GM18498 (cell line): ENCODE results near the gene ARL16.

ENCODE experiments used
- ATAC-seq: cut with Tn5 transposase; IDR thresholded peaks from one replicate; pipeline ENCODE4 v1.9.1; 2021; ENCODE audit warnings: mild to moderate bottlenecking, moderate library complexity; ENCODE audit not compliant: unreplicated experiment

ARL16 gene

DNA sequence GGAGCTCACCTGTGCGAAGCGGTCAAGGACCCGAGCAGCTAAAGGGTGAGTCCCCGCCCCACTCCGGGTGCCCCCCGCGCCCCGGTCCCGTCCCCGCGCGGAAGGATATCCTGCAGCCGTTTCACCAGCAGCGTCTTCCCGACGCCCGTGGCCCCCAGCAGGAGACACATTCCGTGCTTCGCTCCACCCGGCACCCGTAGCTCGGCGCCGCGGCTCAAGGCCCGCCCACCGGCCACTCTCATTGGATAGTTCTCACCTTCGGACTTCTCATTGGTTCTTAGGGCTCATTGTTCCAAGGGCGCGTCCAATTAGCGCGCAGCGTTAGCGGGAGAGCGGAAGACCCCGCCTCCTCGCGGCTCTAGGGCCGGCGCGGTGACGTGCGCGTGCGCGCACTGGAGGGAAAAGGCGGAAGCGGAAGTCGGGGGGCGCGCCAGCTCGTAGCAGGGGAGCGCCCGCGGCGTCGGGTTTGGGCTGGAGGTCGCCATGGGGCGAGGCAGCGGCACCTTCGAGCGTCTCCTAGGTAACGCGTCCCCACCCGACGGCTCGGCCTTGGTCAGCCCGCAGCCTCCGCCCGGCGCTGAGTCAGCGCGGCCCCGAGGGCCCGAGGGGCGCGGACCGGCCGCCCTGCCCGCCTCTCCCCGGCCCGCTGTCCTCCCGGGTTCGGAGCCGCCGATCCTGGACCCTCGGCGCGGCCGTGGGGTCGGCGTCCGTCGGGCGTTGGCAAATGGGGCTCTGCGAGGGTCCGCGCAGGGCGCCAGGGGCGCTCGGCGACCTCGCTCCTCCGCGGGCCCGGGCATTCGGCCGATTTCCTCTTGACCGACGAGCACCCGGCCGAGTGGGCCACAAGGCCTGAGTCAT is at the start of gene ARL16, which contains the start of gene HGS:
TSS of gene ARL16 (minus strand) at position 214 of the 858 bp plus-strand sequence. CDS start at position 170, 44 bp downstream.
TSS of gene HGS (plus strand) at position 428 of the 858 bp plus-strand sequence. CDS start at position 484, 56 bp downstream.
- ATAC-seq: peak; percentile 95

DNA sequence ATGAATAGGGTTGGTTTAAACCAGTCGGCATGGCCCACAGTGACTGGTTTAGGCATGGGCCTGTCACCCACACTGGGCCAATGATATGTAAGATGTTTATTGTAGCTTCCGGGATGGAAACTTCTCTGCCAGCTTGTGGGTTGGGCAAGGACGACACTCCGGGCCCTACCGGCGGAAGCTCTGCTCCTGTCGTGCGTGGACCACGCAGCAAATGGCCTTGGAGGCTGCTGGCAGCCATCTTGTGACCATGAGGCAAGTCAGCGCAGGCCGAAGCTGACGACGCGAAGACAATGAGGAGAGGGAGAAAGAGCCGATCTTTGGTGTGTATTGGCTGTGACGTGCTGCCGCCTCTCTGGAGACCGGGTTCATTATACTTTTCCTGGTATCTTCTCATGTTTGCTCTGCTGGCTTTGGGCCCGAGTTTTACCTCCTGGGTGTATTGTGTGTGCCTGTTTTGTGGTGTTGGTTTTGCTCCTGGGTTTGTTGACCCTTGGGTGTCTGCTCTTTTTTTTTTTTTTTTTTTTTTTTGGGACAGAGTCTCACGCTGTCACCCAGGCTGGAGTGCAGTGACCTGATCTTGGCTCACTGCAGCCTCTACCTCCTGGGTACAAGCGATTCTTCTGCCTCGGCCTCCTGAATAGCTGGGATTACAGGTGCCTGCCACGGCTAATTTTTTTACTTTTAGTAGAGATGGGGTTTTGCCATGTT is 43.9 kb upstream of the ARL16 start:
- no peak for ATAC-seq

- ATAC-seq: no peak
Observed at GRCh38 chr17:81726004-81726403, 42.4 kb upstream of the ARL16 start.

DNA sequence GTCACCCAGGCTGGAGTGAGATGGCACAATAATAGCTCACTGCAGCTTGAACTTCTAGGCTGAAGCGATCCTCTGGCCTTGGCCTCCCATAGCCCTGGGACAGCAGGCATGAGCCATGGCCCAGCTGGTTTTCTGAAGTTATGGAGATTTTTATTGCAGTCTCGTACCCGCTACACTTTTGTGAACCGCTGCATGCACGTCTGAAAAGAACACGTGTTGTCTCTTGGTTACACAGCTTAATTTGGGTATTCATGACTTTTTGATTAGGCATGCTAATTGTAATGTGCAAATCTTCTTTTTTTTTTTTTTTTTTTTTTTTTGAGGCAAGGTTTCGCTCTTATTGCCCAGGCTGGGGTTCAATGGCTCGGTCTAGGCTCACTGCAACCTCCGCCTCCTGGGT is 41.8 kb upstream of the ARL16 start:
- ATAC-seq: no peak

- no peak for ATAC-seq
Observed at GRCh38 chr17:81723651-81724209, 40.1 kb upstream of the ARL16 start.

DNA sequence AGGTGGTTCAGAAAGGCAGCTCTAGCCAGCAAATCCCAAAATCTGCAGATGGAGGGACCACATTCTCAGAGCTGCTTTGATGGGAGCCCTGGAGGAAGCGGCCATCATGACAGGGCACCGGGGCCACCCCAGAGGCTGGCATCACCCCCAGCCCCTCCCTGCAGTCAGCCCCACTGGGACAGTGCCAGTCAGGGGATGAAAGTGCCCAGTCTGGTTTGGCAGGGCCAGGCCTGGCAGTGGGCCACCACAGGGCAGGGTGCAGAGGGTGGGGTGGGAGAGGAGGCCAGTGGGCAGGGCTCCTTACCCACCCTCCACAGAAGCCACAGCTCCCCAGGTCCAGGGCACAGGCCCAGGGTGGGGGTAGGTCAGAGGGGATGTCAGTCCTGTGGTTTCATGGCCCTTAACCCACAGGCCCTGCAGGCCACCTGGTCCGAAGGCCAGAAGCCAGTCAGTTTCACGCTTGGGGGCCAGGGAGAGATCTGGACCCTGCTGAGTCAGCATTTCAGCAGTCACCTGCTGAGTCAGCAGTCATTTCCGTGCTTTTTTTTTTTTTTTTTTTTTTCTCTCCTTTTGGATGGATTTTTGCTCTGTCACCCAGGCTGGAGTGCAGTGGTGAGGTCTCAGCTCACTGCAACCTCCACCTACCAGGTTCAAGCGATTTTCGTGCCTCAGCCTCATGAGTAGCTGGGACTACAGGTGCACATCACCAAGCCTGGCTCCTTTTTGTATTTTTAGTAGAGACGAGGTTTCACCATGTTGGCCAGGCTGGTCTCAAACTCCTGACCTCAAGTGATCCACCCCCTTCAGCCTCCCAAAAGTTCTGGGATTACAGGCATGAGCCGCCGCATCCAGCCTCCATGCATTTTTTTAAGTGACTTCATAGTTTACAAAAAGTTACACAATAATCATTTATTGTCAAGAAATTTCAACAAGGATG is 38.9 kb upstream of the ARL16 start:
- no peak for ATAC-seq

GRCh38 chr17:81720267-81721071 is 36.9 kb upstream of the ARL16 start:
- ATAC-seq: no peak

DNA sequence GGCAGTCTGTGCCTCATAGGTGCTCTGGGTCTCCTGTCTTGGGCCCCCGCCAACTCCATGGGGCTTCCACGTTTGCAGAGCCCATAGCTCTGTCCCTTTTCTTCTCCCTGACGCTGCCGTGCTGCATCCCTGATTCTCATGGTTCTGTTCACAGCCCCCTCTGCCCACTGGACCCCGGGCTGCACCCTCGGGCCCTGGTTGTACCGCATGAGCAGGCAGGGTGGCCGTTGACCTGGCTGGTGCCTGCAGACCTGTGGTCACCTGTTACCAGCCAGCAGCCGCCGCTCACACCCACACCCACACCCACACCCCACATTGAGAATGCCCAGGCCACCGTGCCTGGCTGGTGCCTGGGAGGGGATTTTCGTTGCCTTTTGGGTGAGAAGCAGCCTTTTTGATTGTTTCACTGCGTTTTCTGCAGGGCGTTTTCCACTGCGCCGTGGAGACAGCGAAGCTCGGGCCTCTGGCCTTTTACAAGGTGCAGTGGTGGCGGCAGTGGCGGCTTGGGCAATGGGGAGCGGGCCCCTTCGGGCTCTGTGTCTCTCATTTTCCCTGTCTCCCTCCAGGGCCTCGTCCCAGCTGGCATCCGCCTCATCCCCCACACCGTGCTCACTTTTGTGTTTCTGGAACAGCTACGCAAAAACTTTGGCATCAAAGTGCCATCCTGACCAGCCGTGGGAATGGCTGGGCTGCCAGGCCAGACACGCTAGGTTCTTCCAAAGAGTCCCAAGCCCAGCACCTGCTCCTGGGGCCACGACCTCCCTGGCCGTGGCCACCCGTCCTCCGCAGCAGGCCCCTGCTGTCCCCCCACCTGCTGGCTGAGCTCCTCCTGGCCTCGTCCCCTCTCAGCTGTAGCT is 36.0 kb upstream of the ARL16 start:
- ATAC-seq: no peak

GRCh38 chr17:81717766-81718089 is 34.1 kb upstream of the ARL16 start:
- no peak for ATAC-seq

DNA sequence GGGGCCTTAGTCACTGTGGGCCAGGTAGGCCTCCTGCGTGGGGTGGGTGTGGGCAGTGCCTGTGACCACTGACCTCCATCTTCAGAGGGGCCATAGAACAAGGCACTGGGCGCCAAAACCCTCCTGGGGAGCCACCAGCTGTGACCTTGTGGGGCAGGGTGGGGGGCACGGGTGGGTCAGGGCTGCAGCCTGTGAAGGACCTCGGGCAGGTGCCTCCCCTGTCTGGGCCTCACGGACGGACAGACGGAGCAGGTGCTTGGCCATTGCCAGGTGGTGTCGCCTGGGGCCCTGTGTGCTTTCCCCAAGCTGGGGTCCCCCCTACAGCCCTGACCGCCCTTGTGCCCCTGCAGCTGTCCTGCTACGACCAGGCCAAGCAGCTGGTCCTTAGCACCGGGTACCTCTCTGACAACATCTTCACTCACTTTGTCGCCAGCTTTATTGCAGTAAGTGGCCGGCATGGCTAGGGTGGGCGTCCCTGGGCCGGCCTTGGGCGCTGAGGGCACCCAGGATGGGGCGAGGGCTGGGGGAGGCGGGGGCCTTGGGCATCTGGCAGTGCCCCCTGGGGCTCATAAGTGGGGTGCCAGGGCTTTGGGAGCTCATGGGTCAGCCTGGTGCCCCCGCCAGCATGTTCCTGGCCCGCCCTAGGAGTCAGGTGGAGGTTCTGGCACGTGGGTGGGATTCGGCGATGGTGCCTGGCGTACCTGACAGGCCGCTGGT is 33.6 kb upstream of the ARL16 start:
- no peak for ATAC-seq

GRCh38 chr17:81716674-81716996 is 33.0 kb upstream of the ARL16 start:
- no peak for ATAC-seq

DNA sequence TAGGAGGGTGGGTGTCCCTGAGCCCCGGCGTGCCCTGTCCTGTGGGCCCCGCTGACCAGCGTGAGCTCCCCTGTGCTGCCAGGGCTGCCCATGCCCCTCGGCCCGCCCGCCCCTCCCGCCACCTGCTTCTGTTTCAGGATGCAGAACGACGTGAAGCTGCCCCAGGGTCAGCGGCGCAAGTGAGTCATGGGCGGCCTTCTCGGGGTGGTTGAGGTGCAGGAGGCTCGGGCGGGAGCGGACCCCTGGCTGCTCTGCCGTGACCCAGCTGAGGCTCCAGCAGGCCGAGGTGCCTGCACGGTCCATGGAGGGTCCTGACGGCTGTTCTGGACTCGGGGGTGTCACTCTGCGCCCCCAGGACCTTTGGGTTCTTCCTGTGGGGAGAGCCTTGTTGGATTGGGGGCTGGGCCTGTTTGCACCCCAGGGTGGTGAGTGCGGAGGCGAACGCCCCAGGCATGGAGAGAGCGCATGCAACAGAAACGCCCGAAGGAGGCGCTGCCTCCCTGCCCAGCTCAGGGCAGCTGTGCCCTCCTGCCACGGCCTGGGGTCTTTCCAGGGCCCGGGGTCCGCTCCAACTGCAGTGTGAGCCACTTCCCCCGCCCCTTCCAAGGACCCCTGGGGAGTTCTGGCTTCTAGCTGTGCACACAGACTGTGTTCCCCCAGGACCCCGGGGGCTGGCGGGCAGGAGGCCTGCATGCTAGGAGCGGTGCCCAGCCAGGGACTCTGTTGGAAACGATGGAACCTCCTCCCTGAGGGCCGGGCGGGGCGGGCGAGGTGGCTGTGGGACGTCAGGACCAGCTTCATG is 32.5 kb upstream of the ARL16 start:
- no peak for ATAC-seq

- ATAC-seq: no peak
Observed at GRCh38 chr17:81715107-81715871, 31.7 kb upstream of the ARL16 start.

DNA sequence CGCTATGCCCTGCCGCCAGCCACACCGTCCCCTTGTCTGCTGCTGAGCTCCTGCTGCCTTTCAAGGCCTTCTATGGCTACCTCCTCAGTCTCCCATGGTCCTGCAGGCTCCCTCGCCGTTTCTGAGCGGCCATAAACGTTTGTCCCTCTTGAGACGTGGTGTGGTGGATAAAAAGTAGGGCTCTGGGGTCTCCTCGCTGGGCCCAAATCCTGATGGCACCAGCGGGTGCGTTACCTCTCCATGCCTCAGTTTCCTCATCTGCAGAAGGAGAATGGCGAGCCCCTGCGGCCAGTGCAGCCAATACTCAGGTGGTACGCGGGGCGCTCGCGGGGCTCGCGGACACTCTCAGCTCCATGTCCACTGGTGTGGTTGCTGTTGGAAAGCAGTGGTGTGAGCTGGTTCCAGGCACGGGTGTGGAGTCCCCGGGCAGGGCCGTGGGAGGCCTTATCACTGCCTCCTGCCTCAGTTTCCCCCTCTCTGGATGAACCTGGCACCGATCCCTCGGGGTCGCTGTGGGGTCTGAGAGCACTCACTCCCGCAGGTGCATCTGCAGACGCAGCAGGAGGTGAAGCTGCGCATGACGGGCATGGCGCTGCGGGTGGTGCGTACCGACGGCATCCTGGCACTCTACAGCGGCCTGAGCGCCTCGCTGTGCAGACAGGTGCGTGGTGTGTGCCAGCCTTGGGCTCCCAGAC is 31.0 kb upstream of the ARL16 start:
- no peak for ATAC-seq

GRCh38 chr17:81713556-81714411 is 30.2 kb upstream of the ARL16 start:
- ATAC-seq: no peak
